PC-9 (cell line): ENCODE data around the gene HDAC5. TPM values are rescaled to one million over a fixed set of nuclear protein-coding genes. Genes with fewer than 3 reads are reported as not detected.

Experiments
- BruUV-seq: library from RNA; stranded (reverse); fragments of 400-500 nt; replicated peaks from 2 replicates; lab custom pipeline; 2021; lab: Mats Ljungman, UMichigan
- CTCF ChIA-PET: fragments of 300-600 bp; sonication (Branson Sonifier 250); formaldehyde crosslinking; loops from one replicate; lab custom pipeline; 2022; ENCODE audit warnings: antibody characterized with exemption; lab: Charles Lee
- POLR2A ChIA-PET: fragments of 300-600 bp; sonication (Branson Sonifier 250); formaldehyde crosslinking; loops from one replicate; lab custom pipeline; 2022; ENCODE audit warnings: antibody characterized with exemption; ENCODE audit not compliant: unreplicated experiment; lab: Charles Lee
- DNase-seq, 2 experiments: peaks; one replicate each; pipeline versions ENCODE4 v3.0.0 to v3.0.0-alpha.2; 2015 to 2022; ENCODE audit warnings: mixed read lengths in 1 of 2
- H2AFZ ChIP-seq: fragments of 200-600 bp; sonication (generic); 2 replicates; pipeline ENCODE4 v1.8.1; 2017; ENCODE audit warnings: antibody characterized with exemption
- H3F3A ChIP-seq: fragments of 200-600 bp; sonication (generic); 2 replicates; pipeline ENCODE4 v1.8.1; 2017; ENCODE audit warnings: antibody characterized with exemption, mild to moderate bottlenecking, low read depth; ENCODE audit not compliant: insufficient read depth
- H3K27ac ChIP-seq: fragments of 200-600 bp; sonication (generic); 2 replicates; pipeline ENCODE4 v1.6.1; 2016; ENCODE audit warnings: mixed run types
- H3K27me3 ChIP-seq: fragments of 200-600 bp; sonication (generic); 2 replicates; pipeline ENCODE4 v1.6.1; 2016; ENCODE audit warnings: low read depth, mixed run types; ENCODE audit not compliant: insufficient read depth
- H3K36me3 ChIP-seq: fragments of 200-600 bp; sonication (generic); 2 replicates; pipeline ENCODE4 v1.6.1; 2016; ENCODE audit warnings: low read depth, mixed run types
- H3K4me1 ChIP-seq: fragments of 200-600 bp; sonication (generic); replicated peaks from 2 replicates; pipeline ENCODE4 v1.6.1; 2016; ENCODE audit warnings: mixed run types; ENCODE audit not compliant: insufficient read depth
- H3K4me2 ChIP-seq: fragments of 200-600 bp; sonication (generic); 2 replicates; pipeline ENCODE4 v1.6.1; 2017; ENCODE audit warnings: mixed run types
- H3K4me3 ChIP-seq: fragments of 200-600 bp; sonication (generic); 2 replicates; pipeline ENCODE4 v1.6.1; 2016; ENCODE audit warnings: mixed run types
- H3K79me2 ChIP-seq: fragments of 200-600 bp; sonication (generic); 2 replicates; pipeline ENCODE4 v1.6.1; 2017; ENCODE audit warnings: low read depth, mixed run types
- H3K9me2 ChIP-seq: fragments of 200-600 bp; sonication (generic); 2 replicates; pipeline ENCODE4 v1.8.1; 2017; ENCODE audit warnings: mild to moderate bottlenecking; ENCODE audit not compliant: insufficient read depth
- H3K9me3 ChIP-seq: fragments of 200-600 bp; sonication (generic); 2 replicates; pipeline ENCODE4 v1.8.1; 2016; ENCODE audit warnings: low read depth; ENCODE audit not compliant: insufficient read depth
- H4K20me1 ChIP-seq: fragments of 200-600 bp; sonication (generic); 2 replicates; pipeline ENCODE4 v1.8.1; 2017; ENCODE audit not compliant: insufficient read depth
- EZH2 ChIP-seq: fragments of 200-600 bp; sonication (generic); IDR thresholded peaks from 2 replicates; pipeline ENCODE4 v1.8.0; 2017; ENCODE audit warnings: antibody characterized with exemption, low read depth
- intact Hi-C: fragments of 100-400 bp; cut with micrococcal nuclease; formaldehyde crosslinking; loops from one replicate; pipeline ENCODE4 v1.10.0; 2022; ENCODE audit not compliant: unreplicated experiment
- total RNA-seq: library from RNA; stranded (reverse); gene quantifications from 2 replicates; pipeline ENCODE4 v1.2.3, GENCODE V29; 2021
- TF ChIP-seq, protein P1 (sequence below): fragments of 200-600 bp; sonication (generic); conservative IDR thresholded peaks from 2 replicates; pipeline ENCODE4 v1.6.1; 2017; ENCODE audit warnings: mixed run types, antibody characterized with exemption, mild to moderate bottlenecking, moderate library complexity

Gene HDAC5
- total RNA-seq, 1 experiment from 2014 or later: 24.0 TPM

DNA sequence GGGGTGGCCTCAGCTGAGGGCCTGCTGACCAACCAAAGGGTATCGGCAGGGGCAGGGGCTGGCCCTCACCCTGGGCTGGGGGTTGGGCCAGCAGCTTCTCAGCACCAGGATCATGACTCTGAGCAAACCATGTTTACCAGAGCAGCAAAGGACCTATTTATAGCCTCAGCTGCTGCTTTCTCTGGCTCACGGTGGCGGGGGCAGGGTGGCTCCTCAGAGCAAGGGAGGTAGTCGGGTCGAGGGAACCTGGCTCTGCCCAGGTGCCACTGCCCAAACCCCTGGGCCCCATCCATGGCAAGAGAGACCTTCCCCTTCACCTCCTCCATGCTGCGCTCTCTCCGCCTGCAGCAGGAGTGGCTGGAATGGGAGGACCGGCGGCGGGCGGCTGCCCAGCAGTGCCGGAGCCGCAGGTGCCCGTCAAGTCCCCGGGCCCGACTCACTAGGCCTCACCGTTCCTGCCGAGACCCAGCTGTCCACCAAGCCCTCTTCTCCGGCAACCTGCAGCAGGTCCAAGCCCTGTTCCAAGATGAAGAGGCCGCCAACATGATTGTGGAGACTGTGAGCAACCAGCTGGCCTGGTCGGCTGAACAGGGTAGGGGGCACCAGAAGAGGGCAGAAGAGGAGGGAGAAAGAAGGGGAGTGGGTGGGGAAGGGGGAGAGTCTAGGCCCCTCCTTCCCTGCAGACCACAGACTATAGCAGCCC lies 47.2 kb upstream of the HDAC5 start, which contains the start of gene ASB16:
ASB16 (plus strand) TSS at position 206 of the 703 bp plus-strand sequence; CDS start at position 292, 86 bp downstream.
- TF ChIP-seq EZH2: no peak
- TF ChIP-seq, protein P1, sequence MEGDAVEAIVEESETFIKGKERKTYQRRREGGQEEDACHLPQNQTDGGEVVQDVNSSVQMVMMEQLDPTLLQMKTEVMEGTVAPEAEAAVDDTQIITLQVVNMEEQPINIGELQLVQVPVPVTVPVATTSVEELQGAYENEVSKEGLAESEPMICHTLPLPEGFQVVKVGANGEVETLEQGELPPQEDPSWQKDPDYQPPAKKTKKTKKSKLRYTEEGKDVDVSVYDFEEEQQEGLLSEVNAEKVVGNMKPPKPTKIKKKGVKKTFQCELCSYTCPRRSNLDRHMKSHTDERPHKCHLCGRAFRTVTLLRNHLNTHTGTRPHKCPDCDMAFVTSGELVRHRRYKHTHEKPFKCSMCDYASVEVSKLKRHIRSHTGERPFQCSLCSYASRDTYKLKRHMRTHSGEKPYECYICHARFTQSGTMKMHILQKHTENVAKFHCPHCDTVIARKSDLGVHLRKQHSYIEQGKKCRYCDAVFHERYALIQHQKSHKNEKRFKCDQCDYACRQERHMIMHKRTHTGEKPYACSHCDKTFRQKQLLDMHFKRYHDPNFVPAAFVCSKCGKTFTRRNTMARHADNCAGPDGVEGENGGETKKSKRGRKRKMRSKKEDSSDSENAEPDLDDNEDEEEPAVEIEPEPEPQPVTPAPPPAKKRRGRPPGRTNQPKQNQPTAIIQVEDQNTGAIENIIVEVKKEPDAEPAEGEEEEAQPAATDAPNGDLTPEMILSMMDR: no peak
- H3K36me3 ChIP-seq: no peaks in the 10 kb centered on the region
- no peak for DNase-seq
- no peak within 1 kb of the TSS for H2AFZ ChIP-seq
- intact Hi-C loops: no loop called here
- no peak within 1 kb of the TSS for H3K27ac ChIP-seq
- no peaks in the 10 kb centered on the region for H3K79me2 ChIP-seq
- BruUV-seq: no TSS peak
- no peak within 1 kb of the TSS for H3K4me2 ChIP-seq
- H3K27me3 ChIP-seq: no peaks in the 10 kb centered on the region
- H4K20me1 ChIP-seq: no peaks in the 10 kb centered on the region
- no peak within 1 kb of the TSS for H3K4me3 ChIP-seq
- ChIA-PET POLR2A (no interaction called here), CTCF (no interaction called here)
- no peaks in the 10 kb centered on the region for H3K4me1 ChIP-seq
- H3K9me2 ChIP-seq: no peaks in the 10 kb centered on the region
- H3F3A ChIP-seq: peaks cover 4% of the 10 kb centered on the region; the same call in 1 of the 2 replicates
- no peaks in the 10 kb centered on the region for H3K9me3 ChIP-seq

DNA sequence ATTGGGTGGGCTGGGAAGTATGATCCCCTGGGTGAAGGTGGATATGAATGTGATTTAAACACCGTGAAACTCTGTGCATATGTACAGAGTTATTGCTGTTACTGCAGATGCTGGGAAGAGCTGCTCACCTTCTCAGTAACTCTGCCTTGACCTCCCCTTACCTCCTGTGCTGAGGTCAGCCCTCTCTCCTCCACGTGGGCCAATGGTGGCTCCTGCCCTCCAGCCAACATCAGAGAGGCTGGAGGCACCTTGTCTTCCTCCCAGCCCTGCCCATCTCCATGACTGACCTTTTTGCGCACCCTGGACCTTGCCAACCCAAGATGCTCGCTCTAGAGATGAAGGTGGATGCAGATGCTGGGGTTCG lies 46.7 kb upstream of the HDAC5 start:
- no peaks in the 10 kb centered on the region for H3K79me2 ChIP-seq
- no peaks in the 10 kb centered on the region for H3K9me3 ChIP-seq
- CTCF ChIA-PET: no interaction called here
- no peaks in the 10 kb centered on the region for H3F3A ChIP-seq
- H2AFZ ChIP-seq: no peak overlapping the region
- H3K4me3 ChIP-seq: no peak overlapping the region
- intact Hi-C loops: no loop called here
- TF ChIP-seq, protein P1: no peak
- no peak for TF ChIP-seq EZH2
- H3K4me2 ChIP-seq: no peak overlapping the region
- no peaks in the 10 kb centered on the region for H3K36me3 ChIP-seq
- no peaks in the 10 kb centered on the region for H4K20me1 ChIP-seq
- no peaks in the 10 kb centered on the region for H3K4me1 ChIP-seq
- no TSS peak for BruUV-seq
- H3K27ac ChIP-seq: no peak overlapping the region
- H3K9me2 ChIP-seq: no peaks in the 10 kb centered on the region
- no peak for DNase-seq
- H3K27me3 ChIP-seq: no peaks in the 10 kb centered on the region
- POLR2A ChIA-PET: no interaction called here

DNA sequence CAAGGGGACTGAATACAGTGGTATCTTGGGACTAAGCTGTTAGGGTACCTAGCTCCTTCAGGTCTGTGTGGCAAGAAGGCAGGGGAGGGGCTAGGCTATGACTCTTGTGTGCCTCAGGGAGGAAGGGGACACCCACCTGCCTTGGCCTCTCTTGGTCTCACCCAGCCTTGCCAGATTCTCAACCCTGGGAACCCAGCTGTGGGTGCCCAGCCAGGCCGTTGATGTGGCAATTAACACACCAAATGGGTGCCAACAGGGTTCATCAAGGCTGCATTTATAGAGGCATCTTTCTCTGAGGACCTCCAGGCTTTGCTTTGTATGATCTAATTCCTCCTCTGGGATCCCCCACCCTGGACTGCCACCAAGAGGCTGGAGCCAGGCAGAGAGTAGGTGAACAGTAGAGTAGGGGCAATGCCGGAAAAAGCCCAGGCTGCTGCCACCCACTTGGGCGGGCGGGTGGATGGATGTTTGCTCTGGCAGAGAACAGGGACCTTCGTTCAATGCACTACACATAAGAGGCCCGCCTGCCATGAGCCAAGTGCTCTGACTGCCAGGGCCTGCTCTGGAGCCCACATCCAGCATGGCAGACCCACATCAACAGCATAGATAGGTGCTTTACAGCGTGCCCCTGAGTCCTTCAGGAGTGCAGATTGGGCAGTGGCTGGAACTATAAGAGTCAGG lies 43.9 kb upstream of the HDAC5 start:
- H3K36me3 ChIP-seq: no peaks in the 10 kb centered on the region
- H4K20me1 ChIP-seq: no peaks in the 10 kb centered on the region
- TF ChIP-seq EZH2: no peak
- TF ChIP-seq, protein P1: no peak
- POLR2A ChIA-PET: interaction anchor here (0.6 to 0.7 kb wide), 2 partner anchors 30 to 101 kb away, joined by 4 to 6 read pairs; no protein-coding TSS in a partner anchor
- H3K4me2 ChIP-seq: no peak overlapping the region
- H2AFZ ChIP-seq: no peak overlapping the region
- BruUV-seq: no TSS peak
- H3K4me3 ChIP-seq: no peak overlapping the region
- H3K27me3 ChIP-seq: no peaks in the 10 kb centered on the region
- CTCF ChIA-PET: interaction anchor here (1.8 kb wide), 1 partner anchor 83 kb away, joined by 14 read pairs; no protein-coding TSS in a partner anchor
- no peaks in the 10 kb centered on the region; the same call in 1 of the 2 replicates for H3F3A ChIP-seq
- DNase-seq: no peak
- no peaks in the 10 kb centered on the region for H3K9me3 ChIP-seq
- H3K9me2 ChIP-seq: no peaks in the 10 kb centered on the region
- no peaks in the 10 kb centered on the region for H3K79me2 ChIP-seq
- H3K4me1 ChIP-seq: no peaks in the 10 kb centered on the region
- intact Hi-C loops: no loop called here
- no peak overlapping the region for H3K27ac ChIP-seq
